SK-N-SH treated with all-trans-retinoic acid at 6 μM for 48 hours (cell line): ENCODE measurements around the gene POLE.

ENCODE experiments used
- ATAC-seq: fragments of 200-7000 bp; cut with Tn5 transposase; 3 replicates; pipeline ENCODE4 v1.9.1; 2020; ENCODE audit warnings: mild to moderate bottlenecking, moderate library complexity
- CREB5 ChIP-seq: fragments of 250-450 bp; sonication (Bioruptor Pico); IDR thresholded peaks from 2 replicates; pipeline ENCODE4 v1.5.1; 2020; ENCODE audit warnings: low read depth, mild to moderate bottlenecking, moderate library complexity
- CSRNP3 ChIP-seq: fragments of 250-450 bp; sonication (Bioruptor Pico); IDR thresholded peaks from 2 replicates; pipeline ENCODE4 v1.5.1; 2021; ENCODE audit warnings: mild to moderate bottlenecking, moderate library complexity
- ESRRG ChIP-seq: fragments of 250-450 bp; sonication (Bioruptor Pico); IDR thresholded peaks from 2 replicates; pipeline ENCODE4 v1.6.1; 2021; ENCODE audit warnings: mild to moderate bottlenecking
- GLIS3 ChIP-seq: fragments of 250-450 bp; sonication (Bioruptor Pico); IDR thresholded peaks from 2 replicates; pipeline ENCODE4 v1.5.0; 2020; ENCODE audit warnings: mild to moderate bottlenecking, moderate library complexity
- ISL1 ChIP-seq: fragments of 250-450 bp; sonication (Bioruptor Pico); IDR thresholded peaks from 2 replicates; pipeline ENCODE4 v2.1.2; 2022; ENCODE audit warnings: mild to moderate bottlenecking, moderate library complexity
- OSR1 ChIP-seq: fragments of 250-450 bp; sonication (Bioruptor Pico); IDR thresholded peaks from 2 replicates; pipeline ENCODE4 v1.8.0; 2022; ENCODE audit warnings: moderate library complexity, mild to moderate bottlenecking, inconsistent platforms
- PPARA ChIP-seq: fragments of 250-450 bp; sonication (Bioruptor Pico); IDR thresholded peaks from 2 replicates; pipeline ENCODE4 v1.5.0; 2020; ENCODE audit warnings: mild to moderate bottlenecking, borderline replicate concordance
- RARB ChIP-seq: fragments of 250-450 bp; sonication (Bioruptor Pico); IDR thresholded peaks from 2 replicates; pipeline ENCODE4 v1.8.0; 2021; ENCODE audit warnings: mild to moderate bottlenecking, moderate library complexity
- SNAI2 ChIP-seq: fragments of 250-450 bp; sonication (Bioruptor Pico); IDR thresholded peaks from 2 replicates; pipeline ENCODE4 v1.5.0; 2020; ENCODE audit warnings: mild to moderate bottlenecking, moderate library complexity
- TCF4 ChIP-seq: fragments of 250-450 bp; sonication (Bioruptor Pico); IDR thresholded peaks from 2 replicates; pipeline ENCODE4 v1.8.0; 2021; ENCODE audit warnings: mild to moderate bottlenecking, moderate library complexity, borderline replicate concordance
- TOX ChIP-seq: fragments of 250-450 bp; sonication (Bioruptor Pico); IDR thresholded peaks from 2 replicates; pipeline ENCODE4 v1.8.0; 2021; ENCODE audit warnings: mild to moderate bottlenecking, moderate library complexity, borderline replicate concordance
- ZFP3 ChIP-seq: fragments of 250-450 bp; sonication (Bioruptor Pico); IDR thresholded peaks from 2 replicates; pipeline ENCODE4 v1.5.0; 2020; ENCODE audit warnings: mild to moderate bottlenecking, moderate library complexity
- ZFP30 ChIP-seq: fragments of 450-650 bp; formaldehyde crosslinking; IDR thresholded peaks from 2 replicates; pipeline ENCODE4 v1.5.0; 2022; ENCODE audit warnings: mild to moderate bottlenecking, moderate library complexity
- ZNF565 ChIP-seq: fragments of 450-650 bp; formaldehyde crosslinking; conservative IDR thresholded peaks from 2 replicates; pipeline ENCODE4 v1.5.0; 2020; ENCODE audit warnings: low read depth, mild to moderate bottlenecking, moderate library complexity
- ZNF70 ChIP-seq: fragments of 450-650 bp; formaldehyde crosslinking; IDR thresholded peaks from 2 replicates; pipeline ENCODE4 v1.5.0; 2020; ENCODE audit warnings: mild to moderate bottlenecking, moderate library complexity
- ZNF8 ChIP-seq: fragments of 450-650 bp; formaldehyde crosslinking; IDR thresholded peaks from 2 replicates; pipeline ENCODE4 v1.5.0; 2020; ENCODE audit warnings: mild to moderate bottlenecking, moderate library complexity
- TF ChIP-seq, protein P1 (sequence below): fragments of 250-450 bp; sonication (Bioruptor Pico); IDR thresholded peaks from 2 replicates; pipeline ENCODE4 v1.5.0; 2020; ENCODE audit warnings: mild to moderate bottlenecking, moderate library complexity
- TF ChIP-seq, protein P2 (sequence below): fragments of 250-450 bp; sonication (Bioruptor Pico); IDR thresholded peaks from 2 replicates; pipeline ENCODE4 v1.8.0; 2020; ENCODE audit warnings: mild to moderate bottlenecking, moderate library complexity, borderline replicate concordance
- TF ChIP-seq, protein P3 (sequence below): fragments of 250-450 bp; sonication (Bioruptor Pico); IDR thresholded peaks from 2 replicates; pipeline ENCODE4 v1.8.0; 2021; ENCODE audit warnings: low read depth, mild to moderate bottlenecking, moderate library complexity, borderline replicate concordance

The POLE gene

DNA sequence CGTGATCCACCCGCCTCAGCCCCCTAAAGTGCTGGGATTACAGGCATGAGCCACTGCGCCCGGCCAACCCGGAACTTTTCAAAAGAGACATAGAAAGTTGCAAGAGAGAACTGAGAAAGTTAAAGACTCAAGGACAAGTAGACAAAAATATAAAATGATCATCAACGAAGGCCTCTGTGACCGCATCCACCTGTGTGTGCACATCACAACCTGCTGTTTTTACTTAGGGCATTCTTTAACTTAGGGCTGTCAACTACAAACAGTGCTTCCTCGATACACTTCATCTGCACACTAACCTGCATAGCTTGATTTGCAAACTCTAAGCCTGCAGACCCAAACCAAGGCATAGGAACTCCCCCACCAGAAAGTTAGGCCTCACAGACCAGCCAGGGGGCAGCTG lies 53.7 kb downstream of the POLE start (continued):
- TF ChIP-seq, protein P1, sequence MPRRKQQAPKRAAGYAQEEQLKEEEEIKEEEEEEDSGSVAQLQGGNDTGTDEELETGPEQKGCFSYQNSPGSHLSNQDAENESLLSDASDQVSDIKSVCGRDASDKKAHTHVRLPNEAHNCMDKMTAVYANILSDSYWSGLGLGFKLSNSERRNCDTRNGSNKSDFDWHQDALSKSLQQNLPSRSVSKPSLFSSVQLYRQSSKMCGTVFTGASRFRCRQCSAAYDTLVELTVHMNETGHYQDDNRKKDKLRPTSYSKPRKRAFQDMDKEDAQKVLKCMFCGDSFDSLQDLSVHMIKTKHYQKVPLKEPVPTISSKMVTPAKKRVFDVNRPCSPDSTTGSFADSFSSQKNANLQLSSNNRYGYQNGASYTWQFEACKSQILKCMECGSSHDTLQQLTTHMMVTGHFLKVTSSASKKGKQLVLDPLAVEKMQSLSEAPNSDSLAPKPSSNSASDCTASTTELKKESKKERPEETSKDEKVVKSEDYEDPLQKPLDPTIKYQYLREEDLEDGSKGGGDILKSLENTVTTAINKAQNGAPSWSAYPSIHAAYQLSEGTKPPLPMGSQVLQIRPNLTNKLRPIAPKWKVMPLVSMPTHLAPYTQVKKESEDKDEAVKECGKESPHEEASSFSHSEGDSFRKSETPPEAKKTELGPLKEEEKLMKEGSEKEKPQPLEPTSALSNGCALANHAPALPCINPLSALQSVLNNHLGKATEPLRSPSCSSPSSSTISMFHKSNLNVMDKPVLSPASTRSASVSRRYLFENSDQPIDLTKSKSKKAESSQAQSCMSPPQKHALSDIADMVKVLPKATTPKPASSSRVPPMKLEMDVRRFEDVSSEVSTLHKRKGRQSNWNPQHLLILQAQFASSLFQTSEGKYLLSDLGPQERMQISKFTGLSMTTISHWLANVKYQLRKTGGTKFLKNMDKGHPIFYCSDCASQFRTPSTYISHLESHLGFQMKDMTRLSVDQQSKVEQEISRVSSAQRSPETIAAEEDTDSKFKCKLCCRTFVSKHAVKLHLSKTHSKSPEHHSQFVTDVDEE (CRISPR knock-in tag) = no peak
- TF ChIP-seq TOX (CRISPR knock-in tag) (no peak), TCF4 (no peak), SNAI2 (CRISPR knock-in tag) (no peak)
- TF ChIP-seq, all 23 proteins: peak for 0

DNA sequence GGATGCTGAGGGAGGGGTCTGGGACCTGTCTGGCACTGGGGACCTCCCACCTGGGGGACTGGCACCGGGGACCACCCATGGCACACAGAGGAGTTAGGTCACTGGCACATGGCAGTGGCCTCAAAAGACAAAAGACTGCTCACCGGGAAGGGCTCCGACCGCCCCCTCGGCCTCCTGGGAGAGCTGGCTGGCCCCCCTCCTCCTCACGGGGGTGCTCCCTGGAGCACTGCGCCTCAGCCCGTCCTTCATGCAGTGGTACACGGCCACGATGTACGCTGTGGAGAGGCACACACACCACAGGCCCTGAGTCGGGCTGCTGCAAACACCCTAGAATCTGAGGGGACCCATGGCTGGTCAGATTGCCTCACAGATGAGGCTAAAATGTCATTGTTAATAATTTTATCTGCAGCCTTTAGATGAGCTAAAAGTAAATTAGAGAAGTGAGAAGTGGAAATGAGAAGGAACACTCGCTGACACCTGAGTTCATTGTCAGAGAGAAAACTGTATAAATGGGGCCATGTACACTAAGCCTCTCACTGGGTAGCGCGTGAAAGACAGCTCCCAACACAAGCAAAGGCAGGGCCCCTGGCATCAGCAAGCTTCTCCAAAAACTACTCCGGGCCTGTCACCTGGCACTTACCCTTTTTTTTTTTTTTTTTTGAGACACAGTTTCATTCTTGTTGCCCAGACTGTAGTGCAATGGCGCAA lies 54.5 kb downstream of the POLE start:
- ATAC-seq = no peak
- TF ChIP-seq CREB5 (CRISPR knock-in tag) (no peak), ZNF565 (CRISPR knock-in tag) (no peak), ZNF8 (CRISPR knock-in tag) (no peak), ZNF70 (CRISPR knock-in tag) (no peak), CSRNP3 (CRISPR knock-in tag) (no peak), ESRRG (no peak), TCF4 (no peak), ZFP30 (no peak), PPARA (CRISPR knock-in tag) (no peak), SNAI2 (CRISPR knock-in tag) (no peak), RARB (CRISPR knock-in tag) (no peak), ISL1 (CRISPR knock-in tag) (no peak), ZFP3 (CRISPR knock-in tag) (no peak)
- TF ChIP-seq, protein P2, sequence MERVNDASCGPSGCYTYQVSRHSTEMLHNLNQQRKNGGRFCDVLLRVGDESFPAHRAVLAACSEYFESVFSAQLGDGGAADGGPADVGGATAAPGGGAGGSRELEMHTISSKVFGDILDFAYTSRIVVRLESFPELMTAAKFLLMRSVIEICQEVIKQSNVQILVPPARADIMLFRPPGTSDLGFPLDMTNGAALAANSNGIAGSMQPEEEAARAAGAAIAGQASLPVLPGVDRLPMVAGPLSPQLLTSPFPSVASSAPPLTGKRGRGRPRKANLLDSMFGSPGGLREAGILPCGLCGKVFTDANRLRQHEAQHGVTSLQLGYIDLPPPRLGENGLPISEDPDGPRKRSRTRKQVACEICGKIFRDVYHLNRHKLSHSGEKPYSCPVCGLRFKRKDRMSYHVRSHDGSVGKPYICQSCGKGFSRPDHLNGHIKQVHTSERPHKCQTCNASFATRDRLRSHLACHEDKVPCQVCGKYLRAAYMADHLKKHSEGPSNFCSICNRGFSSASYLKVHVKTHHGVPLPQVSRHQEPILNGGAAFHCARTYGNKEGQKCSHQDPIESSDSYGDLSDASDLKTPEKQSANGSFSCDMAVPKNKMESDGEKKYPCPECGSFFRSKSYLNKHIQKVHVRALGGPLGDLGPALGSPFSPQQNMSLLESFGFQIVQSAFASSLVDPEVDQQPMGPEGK (CRISPR knock-in tag) = no peak

GRCh38 chr12:132631666-132632065 lies 55.5 kb downstream of the POLE start:
- ATAC-seq = no peak; the same call in 2 of the 3 replicates
- TF ChIP-seq ZNF565 (CRISPR knock-in tag) (no peak), ISL1 (CRISPR knock-in tag) (no peak), OSR1 (CRISPR knock-in tag) (no peak), PPARA (CRISPR knock-in tag) (no peak), GLIS3 (no peak)
- TF ChIP-seq, protein P3, sequence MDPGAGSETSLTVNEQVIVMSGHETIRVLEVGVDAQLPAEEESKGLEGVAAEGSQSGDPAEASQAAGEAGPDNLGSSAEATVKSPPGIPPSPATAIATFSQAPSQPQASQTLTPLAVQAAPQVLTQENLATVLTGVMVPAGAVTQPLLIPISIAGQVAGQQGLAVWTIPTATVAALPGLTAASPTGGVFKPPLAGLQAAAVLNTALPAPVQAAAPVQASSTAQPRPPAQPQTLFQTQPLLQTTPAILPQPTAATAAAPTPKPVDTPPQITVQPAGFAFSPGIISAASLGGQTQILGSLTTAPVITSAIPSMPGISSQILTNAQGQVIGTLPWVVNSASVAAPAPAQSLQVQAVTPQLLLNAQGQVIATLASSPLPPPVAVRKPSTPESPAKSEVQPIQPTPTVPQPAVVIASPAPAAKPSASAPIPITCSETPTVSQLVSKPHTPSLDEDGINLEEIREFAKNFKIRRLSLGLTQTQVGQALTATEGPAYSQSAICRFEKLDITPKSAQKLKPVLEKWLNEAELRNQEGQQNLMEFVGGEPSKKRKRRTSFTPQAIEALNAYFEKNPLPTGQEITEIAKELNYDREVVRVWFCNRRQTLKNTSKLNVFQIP = no peak
- TF ChIP-seq, protein P1 (CRISPR knock-in tag) = no peak
